Calu3 (cell line): ENCODE measurements around the gene BCAR1. TPM values are rescaled to one million over a fixed set of nuclear protein-coding genes. Genes with fewer than 3 reads are reported as not detected.
A peak's percentile ranks its signal among the peaks of the same experiment; 100 is the strongest.

Experiments
- Bru-seq: library from RNA; stranded (reverse); fragments of 400-500 nt; gene quantifications from one replicate; lab custom pipeline; 2021; lab: Mats Ljungman, UMichigan
- BruChase-seq, 2 experiments: library from RNA; stranded (reverse); fragments of 400-500 nt; gene quantifications; one replicate each; lab custom pipeline; 2021; lab: Mats Ljungman, UMichigan
- BruUV-seq: library from RNA; stranded (reverse); fragments of 400-500 nt; replicated peaks from 2 replicates; lab custom pipeline; 2021; lab: Mats Ljungman, UMichigan
- CTCF ChIA-PET: fragments of 300-600 bp; sonication (Branson Sonifier 250); formaldehyde crosslinking; loops from one replicate; lab custom pipeline; 2022; ENCODE audit warnings: antibody characterized with exemption; lab: Charles Lee
- DNase-seq: peaks from one replicate; pipeline ENCODE4 v3.0.0; 2022
- H3K27ac Mint-ChIP-seq: one replicate; pipeline ENCODE4 v1.8.0; 2022; ENCODE audit warnings: mixed read lengths; ENCODE audit not compliant: unreplicated experiment
- H3K27me3 Mint-ChIP-seq: one replicate; pipeline ENCODE4 v1.8.0; 2022; ENCODE audit warnings: mixed read lengths; ENCODE audit not compliant: unreplicated experiment
- H3K36me3 Mint-ChIP-seq: one replicate; pipeline ENCODE4 v1.8.0; 2022; ENCODE audit warnings: mild to moderate bottlenecking, moderate library complexity, mixed read lengths; ENCODE audit not compliant: insufficient read depth, unreplicated experiment
- H3K4me1 Mint-ChIP-seq: one replicate; pipeline ENCODE4 v1.8.0; 2022; ENCODE audit warnings: mild to moderate bottlenecking, low read depth, mixed read lengths; ENCODE audit not compliant: unreplicated experiment
- H3K4me3 Mint-ChIP-seq: one replicate; pipeline ENCODE4 v1.8.0; 2022; ENCODE audit warnings: mild to moderate bottlenecking, low read depth, moderate library complexity, mixed read lengths; ENCODE audit not compliant: unreplicated experiment
- H3K9me3 Mint-ChIP-seq: one replicate; pipeline ENCODE4 v1.8.0; 2022; ENCODE audit warnings: low read depth, mixed read lengths; ENCODE audit not compliant: unreplicated experiment
- CTCF ChIP-seq: fragments of 200-600 bp; IDR thresholded peaks from one replicate; pipeline ENCODE4 v1.8.0; 2022; ENCODE audit warnings: antibody characterized with exemption; ENCODE audit not compliant: unreplicated experiment
- intact Hi-C: fragments of 100-400 bp; cut with micrococcal nuclease; formaldehyde crosslinking; loops from one replicate; pipeline ENCODE4 v1.10.0; 2022; ENCODE audit not compliant: unreplicated experiment
- long read RNA-seq: library from polyadenylated mRNA; stranded (forward); transcript quantifications from one replicate; pipeline ENCODE4 v2.0.0, GENCODE V29; 2022
- total RNA-seq: library from RNA; stranded (reverse); gene quantifications from 2 replicates; pipeline ENCODE4 v1.2.3, GENCODE V29; 2022

The BCAR1 gene
- total RNA-seq (153 and 168 TPM in 2 replicates), Bru-seq, nascent RNA (percentile 84 among the genes with signal in this experiment), BruChase-seq, experiment 1, labeled RNA remaining after a 6-hour chase (percentile 82 among the genes with signal in this experiment), BruChase-seq, experiment 2, labeled RNA remaining after a 2-hour chase (percentile 89 among the genes with signal in this experiment)
- long read RNA-seq, transcript BCAR1-207 (7 exons, 3,192 nt) = minor isoform, 19 of 194 reads
- long read RNA-seq, transcript BCAR1-201 (7 exons, 3,221 nt) = major isoform, 47 of 194 reads
- long read RNA-seq, transcript BCAR1-212 (3 exons, 2,692 nt) = minor isoform, 13 of 194 reads
- long read RNA-seq, partial matches to known transcripts = 64 of 194 reads
- long read RNA-seq, other reads (novel, unspliced or antisense) = 46 of 194 reads

DNA sequence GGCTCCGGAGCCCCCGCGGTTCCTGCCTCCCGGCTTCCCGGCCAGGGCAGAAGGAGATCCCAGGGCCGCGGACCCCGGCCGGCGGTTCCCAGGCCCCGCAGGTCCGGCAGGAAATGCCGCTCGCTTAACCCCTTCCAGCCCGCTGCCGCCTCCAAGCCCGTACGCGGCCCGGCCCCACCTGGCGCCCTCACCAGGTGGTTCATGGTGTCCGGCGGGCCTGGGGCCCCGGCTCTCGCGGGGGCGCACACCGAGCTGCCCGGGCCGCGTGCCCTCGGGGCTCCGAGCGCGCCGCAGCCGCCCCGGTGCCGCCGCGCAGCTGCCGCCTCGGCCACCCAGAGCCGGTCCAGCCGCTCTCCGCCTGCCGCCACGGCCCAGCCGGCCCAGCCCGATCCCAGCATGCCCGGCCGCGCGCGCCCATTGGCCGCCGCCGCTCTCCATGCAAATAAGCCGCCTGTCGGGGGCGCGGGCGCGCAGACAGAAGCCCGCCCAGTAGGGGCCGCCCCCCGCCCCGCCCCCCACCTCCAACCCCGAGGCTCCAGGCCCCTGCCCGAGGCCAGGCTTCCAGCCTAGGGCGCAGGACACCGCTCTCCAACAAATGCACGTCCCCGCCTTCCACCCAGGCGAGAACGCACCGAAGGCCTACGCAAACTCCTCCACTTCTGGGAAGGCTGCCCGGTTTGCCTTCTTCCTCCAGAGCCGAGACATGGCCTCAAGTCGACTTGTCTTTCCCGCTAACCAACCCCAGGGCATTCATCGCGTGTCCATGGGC is at the start of gene BCAR1:
Gene BCAR1, minus strand, starts transcription at position 345 of the 769 bp plus-strand sequence. Its CDS starts 142 bp downstream, at position 203.
- no TSS peak for BruUV-seq
- no peaks in the 10 kb centered on the region for H3K27me3 Mint-ChIP-seq

DNA sequence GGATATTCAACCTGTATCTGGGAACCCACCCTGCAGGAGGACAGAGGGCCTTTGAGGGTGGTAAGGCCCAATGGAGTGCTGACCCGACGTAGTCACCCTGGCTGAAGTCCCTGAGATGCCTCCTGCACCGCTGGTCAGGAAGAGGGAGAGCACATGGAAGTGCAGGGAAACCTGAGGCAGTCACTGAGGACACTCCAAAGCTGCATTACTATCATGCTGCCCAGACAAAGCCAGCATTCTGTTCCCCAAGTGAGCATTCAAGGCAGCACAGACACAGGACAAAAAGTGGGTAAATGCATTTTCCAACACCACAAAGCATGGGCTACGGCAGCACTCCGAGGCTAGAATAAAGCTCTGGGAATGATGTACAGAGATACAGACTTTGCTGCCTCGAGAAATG is 46.8 kb upstream of the BCAR1 start:
- no peak for DNase-seq
- Mint-ChIP-seq H3K4me3 (no peak overlapping the region), H3K4me1 (no peaks in the 10 kb centered on the region), H3K36me3 (peaks cover 24% of the 10 kb centered on the region), H3K9me3 (no peaks in the 10 kb centered on the region), H3K27ac (no peak overlapping the region), H3K27me3 (no peaks in the 10 kb centered on the region)
- BruUV-seq = no TSS peak
- no peak for TF ChIP-seq CTCF
- CTCF ChIA-PET = no interaction called here
- intact Hi-C loops = no loop called here

More for the DNA sequence above, at the start of gene BCAR1:
- H3K9me3 Mint-ChIP-seq = no peaks in the 10 kb centered on the region
- H3K4me3 Mint-ChIP-seq = peak within 1 kb of the TSS; percentile 96
- peaks cover 75% of the 10 kb centered on the region for H3K36me3 Mint-ChIP-seq
- H3K4me1 Mint-ChIP-seq = peaks cover 58% of the 10 kb centered on the region
- H3K27ac Mint-ChIP-seq = peak within 1 kb of the TSS; percentile 93
- CTCF ChIA-PET = interaction anchor here (1.9 to 2.2 kb wide), 3 partner anchors 18 to 134 kb away, joined by 7 to 16 read pairs (median 8); no protein-coding TSS in a partner anchor
- peak; percentile 93 for DNase-seq
- intact Hi-C loops = no loop called here
- peak; percentile 49 for TF ChIP-seq CTCF

DNA sequence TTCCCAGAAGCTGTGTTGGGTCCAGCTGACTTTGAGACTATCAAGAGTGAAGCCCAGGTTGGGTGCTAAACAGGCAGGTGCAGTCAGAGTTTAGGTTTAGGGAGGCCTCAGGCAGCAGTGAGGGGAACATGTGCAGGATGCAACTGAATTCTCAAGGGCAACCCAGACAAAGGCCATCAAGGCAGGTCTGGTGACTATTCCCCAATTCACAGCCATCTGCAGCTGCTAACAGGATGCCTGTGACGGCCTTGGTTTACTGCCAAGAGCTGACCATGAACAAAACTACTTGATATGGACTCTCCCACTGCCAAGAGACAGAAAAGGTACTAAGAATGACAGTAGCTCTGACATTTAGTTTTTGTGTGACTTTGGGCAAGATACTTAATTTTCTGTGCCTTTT is 45.2 kb upstream of the BCAR1 start:
- Mint-ChIP-seq H3K9me3 (no peaks in the 10 kb centered on the region), H3K36me3 (peaks cover 22% of the 10 kb centered on the region), H3K4me3 (no peak overlapping the region), H3K27me3 (no peaks in the 10 kb centered on the region), H3K4me1 (no peaks in the 10 kb centered on the region), H3K27ac (no peak overlapping the region)
- no peak for DNase-seq
- CTCF ChIA-PET = interaction anchor here (0.8 kb wide), 1 partner anchor 8 kb away, joined by 3 read pairs; no protein-coding TSS in a partner anchor
- TF ChIP-seq CTCF = no peak
- intact Hi-C loops = no loop called here
- BruUV-seq = no TSS peak

- Mint-ChIP-seq H3K4me3 (no peak overlapping the region), H3K4me1 (no peaks in the 10 kb centered on the region), H3K36me3 (peaks cover 10% of the 10 kb centered on the region), H3K27me3 (no peaks in the 10 kb centered on the region), H3K9me3 (no peaks in the 10 kb centered on the region), H3K27ac (no peak overlapping the region)
- DNase-seq = no peak
- no peak for TF ChIP-seq CTCF
- BruUV-seq = no TSS peak
- CTCF ChIA-PET = no interaction called here
- intact Hi-C loops = no loop called here
Measured at GRCh38 chr16:75294773-75295459, 43.5 kb upstream of the BCAR1 start.
